Activated effector memory CD4-positive, alpha-beta T cell treated with Interleukin-2 at 50 U/mL for 16 hours (primary cell): Measurements from ENCODE around the gene OPCML.

Experiments
- DNase-seq: peaks from one replicate; pipeline ENCODE4 v3.0.0-alpha.2; 2020

Gene OPCML

DNA sequence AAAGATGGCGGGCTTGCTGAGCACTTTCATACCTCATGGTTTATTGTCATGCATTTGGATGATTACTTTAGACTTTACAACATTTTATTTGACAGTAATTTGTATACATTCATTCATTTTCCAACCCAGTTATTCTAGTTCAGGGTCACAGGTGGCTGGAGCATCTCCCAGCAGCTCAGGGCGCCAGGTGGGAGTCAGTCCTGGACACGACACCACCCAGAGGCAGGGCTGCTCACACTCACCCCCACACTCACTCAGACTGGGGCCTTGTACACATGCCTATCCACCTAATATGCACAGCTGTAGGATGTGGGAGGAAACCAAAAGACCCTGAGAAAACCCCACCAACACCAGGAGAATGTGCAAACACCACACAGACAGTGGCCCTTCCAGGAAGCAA, 123.9 kb downstream of the OPCML start:
- DNase-seq: no peak

DNA sequence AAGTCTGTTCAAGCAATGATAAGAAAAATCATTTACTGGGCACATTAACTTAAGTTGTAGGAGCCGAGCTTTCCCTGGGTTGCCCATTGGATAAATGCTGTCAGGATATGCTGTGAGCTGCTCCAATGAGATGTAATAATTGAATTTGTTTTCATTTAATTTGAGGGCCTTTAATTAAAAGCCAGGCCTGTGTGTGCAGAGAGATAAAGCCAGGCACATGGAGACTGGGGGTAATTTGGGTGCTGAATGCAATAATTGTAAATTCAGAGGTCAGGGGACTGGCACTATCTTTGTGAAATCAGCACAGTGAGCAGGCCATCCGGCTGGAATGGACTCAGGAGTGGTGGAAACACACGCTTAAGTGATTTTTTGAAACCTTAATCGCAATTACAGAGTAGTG, 125.8 kb downstream of the OPCML start:
- DNase-seq: no peak

GRCh38 chr11:133403900-133404299, 128.4 kb downstream of the OPCML start:
- no peak for DNase-seq

DNA sequence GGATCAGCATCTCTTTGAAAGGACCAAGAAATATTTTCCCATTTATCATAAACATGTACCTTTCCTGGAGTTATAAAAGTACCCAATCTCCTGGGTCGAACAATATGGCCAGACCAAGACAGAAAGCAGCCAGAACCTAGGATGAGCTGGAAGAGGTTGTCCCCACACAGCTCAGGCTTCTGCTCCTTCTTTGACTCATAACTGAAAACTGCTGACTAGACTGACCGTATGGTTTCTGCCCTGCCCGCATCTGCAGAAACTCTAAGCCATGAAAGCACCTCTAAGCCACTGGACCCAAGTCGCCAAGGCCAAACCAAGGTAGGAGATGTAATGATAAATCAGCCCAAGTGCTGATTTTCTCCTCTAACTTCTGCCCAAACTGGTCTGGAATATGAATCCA, 129.8 kb downstream of the OPCML start:
- DNase-seq: no peak

DNA sequence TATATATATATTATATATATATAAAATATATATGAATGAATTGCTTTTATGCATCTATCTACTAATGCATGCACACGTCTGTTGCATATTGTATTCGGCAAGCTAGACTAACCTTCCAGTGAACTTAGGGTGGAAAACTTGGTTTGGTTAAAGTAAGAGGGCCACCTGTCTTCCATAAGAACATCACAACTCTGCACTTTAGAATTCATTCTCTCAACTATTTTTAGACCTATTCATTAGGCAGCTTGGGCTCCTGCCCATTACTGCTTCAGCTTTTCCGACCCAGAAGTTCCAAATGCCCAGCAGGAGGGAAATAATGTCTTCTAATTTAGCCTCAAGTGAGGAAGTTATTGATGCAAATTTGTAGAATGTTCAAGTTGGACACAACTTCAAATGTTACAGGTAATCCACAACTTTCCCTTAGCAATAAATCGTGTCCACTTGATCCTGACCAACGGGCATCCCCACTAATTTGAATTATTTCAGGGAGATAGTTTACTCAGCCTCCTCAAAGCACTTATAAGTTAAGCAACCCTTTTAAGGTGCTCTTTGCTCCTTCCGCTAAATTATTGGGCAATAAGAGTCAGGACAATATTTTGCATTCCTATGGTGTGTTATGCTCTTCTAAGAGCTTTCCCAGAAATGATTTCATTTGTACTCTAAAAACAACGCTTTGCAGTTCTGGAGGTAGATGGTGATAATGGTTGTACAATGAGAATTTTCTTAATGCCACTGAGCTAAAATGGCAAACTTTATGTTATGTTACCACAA, 132.3 kb downstream of the OPCML start:
- no peak for DNase-seq

DNA sequence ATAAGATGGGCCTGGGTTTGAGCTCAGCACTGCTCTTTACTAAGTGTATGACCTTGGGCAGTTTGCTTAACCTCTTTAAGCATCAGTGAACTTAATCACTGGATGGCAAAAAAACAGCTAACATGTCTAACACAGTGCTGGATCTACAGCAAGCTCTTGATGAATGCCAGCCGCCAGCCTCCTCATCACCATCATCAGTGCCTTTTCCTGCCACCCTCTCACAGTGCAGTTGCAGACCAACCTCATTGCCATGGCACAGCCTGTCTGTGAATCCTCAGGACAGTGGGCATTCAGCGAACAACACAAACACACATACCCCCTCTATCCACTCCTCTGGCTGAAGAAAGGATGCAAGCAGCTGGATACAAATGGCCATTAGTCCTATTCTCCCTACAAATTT, 133.0 kb downstream of the OPCML start:
- no peak for DNase-seq

DNA sequence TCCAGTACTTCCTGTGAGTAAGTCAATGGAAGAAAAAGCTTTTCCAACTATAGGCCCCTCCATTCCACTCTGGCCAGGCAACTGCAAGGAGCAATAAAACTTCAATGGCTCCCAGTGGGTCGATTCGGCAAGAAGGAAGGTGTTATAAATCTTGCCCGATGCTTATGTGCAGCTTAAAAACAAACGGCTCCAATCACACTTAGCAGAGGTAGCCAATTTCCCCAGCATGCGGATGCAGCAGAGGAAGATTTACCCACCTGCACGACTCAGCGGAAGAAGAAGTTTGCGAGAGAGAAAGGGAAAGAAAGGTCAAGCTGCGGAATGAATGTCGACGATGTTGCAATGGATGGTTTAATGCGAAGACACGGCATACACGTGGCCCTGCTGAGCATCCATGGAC, 141.5 kb downstream of the OPCML start:
- no peak for DNase-seq

- no peak for DNase-seq
Observed at GRCh38 chr11:133388975-133389568, 143.2 kb downstream of the OPCML start.

DNA sequence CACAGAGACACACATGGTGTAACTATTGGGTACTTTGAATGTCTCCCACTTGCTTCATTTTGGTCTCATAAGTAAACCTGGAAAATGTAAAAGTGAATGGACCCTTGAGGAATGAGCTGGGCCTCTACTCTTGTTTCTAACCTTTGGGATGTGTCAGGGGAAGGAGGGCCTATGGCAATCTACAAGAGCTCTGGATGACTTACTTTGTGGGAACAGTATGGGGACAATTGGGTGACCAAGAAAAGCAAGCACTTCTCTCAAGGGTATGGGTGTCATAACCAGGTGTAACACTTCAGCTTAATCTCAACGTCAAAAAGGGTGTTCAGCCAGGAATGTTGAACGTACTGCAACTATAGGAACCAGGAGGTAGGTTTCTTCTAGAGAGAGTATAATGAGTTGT, 144.0 kb downstream of the OPCML start:
- no peak for DNase-seq

DNA sequence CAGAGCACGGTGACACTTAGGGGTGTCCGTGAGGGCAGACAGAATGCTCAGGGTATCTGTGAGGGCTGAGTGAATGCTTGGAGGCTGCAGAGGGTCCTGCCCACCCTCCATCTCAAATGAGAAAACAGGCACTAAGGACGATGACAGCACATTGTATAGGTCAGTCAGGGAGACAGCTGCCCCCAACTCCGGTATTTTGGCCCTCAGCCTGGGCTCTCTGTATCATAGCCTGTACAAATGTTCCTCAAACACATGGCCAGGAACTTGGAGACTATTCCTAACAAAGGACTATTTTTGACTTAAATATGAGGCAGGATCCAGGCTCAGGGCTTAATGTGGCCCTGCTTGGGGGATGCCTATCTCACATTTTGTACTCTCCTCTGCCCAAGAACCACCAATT, 145.4 kb downstream of the OPCML start:
- DNase-seq: no peak

DNA sequence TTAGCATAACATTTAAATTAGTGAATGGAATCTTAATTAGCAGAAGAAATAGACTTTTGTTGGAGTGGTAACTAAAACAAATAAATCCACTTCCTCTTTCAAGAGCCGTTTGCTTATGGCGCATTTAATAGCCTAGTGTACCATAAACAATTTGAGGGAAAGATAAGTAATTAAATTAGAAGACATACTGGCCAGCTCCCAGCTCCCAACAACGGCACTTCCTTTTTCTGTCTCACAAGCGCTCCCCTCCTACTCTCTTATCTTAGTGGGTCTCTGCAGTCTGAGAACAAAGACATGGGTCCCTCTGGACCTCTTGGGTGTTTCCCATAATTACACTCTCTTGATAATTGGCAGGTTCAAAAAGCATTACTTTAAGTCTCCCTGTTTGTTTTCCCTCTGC, 146.0 kb downstream of the OPCML start:
- no peak for DNase-seq

GRCh38 chr11:133385781-133386180, 146.5 kb downstream of the OPCML start:
- DNase-seq: no peak

- no peak for DNase-seq
Observed at GRCh38 chr11:133384731-133385130, 147.6 kb downstream of the OPCML start.

DNA sequence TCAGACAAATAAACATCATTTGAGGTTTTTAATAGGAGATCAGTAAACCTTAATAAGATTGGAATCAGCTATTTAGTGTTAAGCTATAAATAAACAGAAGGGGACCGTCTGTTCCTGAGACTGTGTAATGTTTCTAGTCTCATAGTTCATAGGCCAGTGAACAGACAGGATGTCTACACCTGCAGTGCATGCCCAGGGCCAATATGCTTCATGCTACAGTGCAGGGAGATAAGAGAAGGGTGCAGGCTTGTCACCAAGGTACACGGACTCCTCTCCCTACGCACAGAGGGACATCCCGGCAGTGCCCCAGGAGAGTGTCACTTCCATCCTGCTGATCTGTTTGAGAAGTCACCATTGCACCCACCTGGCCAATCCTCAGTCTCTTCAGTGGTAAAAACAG, 148.6 kb downstream of the OPCML start:
- DNase-seq: no peak

DNA sequence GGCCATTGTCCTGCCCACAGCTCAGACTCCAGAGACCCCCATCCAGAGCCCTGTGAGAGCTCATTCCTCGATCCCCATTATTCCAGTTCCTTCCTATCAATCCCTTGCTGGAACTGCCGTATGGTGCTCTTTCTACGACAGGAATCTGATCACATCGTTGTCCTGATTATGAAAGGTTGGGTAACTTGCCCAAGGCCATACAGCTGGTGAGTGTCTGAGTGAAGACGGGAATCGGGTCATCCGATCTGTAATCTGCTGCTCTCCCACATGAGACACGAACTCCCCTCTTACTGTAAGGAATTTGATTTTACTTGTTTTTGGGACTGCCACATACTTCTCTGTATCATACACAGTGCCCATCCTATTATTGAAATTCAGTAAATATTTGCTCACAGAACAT, 149.1 kb downstream of the OPCML start:
- no peak for DNase-seq

- no peak for DNase-seq
Observed at GRCh38 chr11:133382131-133382812, 150.0 kb downstream of the OPCML start.

DNA sequence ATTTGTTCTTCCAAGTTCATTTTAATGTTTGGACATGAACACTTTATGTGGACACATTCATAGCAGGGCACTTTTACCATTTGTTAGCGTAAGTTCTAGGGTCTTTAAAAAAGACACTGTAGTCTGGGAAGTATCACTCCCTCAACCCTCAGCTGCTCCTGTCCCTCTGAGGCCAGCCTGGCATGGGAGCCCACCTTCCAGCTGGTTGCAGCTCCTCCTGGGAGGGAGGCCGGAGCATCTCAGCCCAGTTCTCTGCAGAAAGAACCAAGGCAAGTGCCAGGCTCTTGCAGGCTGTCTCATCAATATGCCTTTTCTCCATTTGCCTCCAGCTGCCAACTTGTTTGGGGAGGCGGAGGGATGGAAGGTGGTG, 150.6 kb downstream of the OPCML start:
- DNase-seq: no peak

DNA sequence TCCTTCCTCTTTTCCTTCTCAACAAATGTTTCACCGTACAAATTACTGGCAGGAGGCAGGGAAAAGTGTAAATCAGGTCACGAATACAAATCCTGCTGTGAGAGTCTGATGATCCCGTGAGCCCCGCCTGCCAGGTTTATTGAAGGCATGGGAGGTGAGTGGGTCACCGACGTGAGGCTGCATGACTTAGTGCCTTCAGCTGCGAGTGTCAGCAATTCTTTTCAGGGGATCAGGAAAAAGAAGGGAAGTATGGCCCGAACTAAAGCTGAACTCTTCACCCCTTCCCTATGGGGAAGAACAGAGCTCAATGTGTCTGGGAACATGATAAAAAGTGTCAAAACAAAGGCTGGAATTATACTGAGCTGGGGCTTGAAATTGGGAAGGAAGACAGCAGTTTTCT, 166.2 kb downstream of the OPCML start:
- no peak for DNase-seq

DNA sequence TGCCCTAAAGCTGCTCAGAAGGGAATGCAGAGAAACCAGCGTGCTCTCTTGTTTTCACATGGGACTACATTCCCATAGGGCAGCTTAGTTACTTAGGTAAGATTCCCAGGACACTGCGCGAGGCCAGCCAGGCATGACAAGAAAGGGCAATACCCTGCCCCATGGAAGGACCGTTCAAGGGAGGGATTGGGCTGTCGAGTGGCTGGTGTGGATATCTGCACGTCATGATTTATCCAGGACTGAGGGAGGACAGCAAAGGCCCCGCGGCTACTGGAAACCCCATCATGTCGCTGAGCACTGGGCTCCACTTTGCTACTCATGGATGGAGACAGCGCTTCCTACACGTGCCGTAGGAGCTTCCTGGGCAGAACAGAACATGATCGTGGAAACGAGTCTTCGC, 169.4 kb downstream of the OPCML start:
- DNase-seq: no peak

DNA sequence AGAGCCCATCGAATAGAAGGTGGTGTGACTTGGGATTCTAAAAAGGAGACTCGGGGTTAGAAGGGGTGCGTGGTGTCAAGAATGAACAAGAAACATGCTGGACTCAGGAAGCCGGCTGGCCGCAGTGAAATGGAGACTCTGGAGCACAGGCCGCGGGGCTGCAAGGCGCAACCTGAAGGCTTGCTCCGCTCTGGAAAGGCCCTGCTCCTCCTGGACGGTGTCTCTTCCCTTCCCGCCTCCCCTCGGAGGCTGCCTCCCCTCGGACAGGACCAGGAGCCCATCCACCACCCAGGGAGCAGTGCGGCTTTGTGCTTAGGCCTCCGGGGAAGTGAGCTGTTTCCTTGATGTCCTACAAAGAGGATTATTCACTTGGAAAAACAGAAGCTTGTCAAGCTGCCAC, 170.1 kb downstream of the OPCML start:
- no peak for DNase-seq

- no peak for DNase-seq
Observed at GRCh38 chr11:133361689-133361994, 170.7 kb downstream of the OPCML start.

GRCh38 chr11:133360860-133361688, 171.2 kb downstream of the OPCML start:
- DNase-seq: no peak

GRCh38 chr11:133355095-133355494, 177.2 kb downstream of the OPCML start:
- DNase-seq: no peak

GRCh38 chr11:133354069-133354468, 178.2 kb downstream of the OPCML start:
- no peak for DNase-seq
